GM18499 (cell line): ENCODE data around the gene PRRC2C.

Source experiments
- ATAC-seq: cut with Tn5 transposase; IDR thresholded peaks from one replicate; pipeline ENCODE4 v1.9.1; 2021; ENCODE audit warnings: moderate number of reproducible peaks; ENCODE audit not compliant: insufficient read depth, unreplicated experiment

The PRRC2C gene

GRCh38 chr1:171625225-171625624, 139.9 kb downstream of the PRRC2C start:
- no peak for ATAC-seq

GRCh38 chr1:171627020-171627419, 141.7 kb downstream of the PRRC2C start:
- no peak for ATAC-seq

GRCh38 chr1:171628225-171628624, 142.9 kb downstream of the PRRC2C start:
- ATAC-seq = no peak

- no peak for ATAC-seq
These were observed 150.3 kb downstream of the PRRC2C start for GRCh38 chr1:171635661-171636060.

- ATAC-seq = no peak
These were observed 150.8 kb downstream of the PRRC2C start for GRCh38 chr1:171636141-171636540.

- no peak for ATAC-seq
These were observed 152.7 kb downstream of the PRRC2C start for GRCh38 chr1:171637928-171638576.

- no peak for ATAC-seq
These were observed 154.9 kb downstream of the PRRC2C start for GRCh38 chr1:171640225-171640624.

GRCh38 chr1:171641076-171641864, 155.9 kb downstream of the PRRC2C start:
- ATAC-seq = no peak

GRCh38 chr1:171642197-171642596, 156.9 kb downstream of the PRRC2C start:
- no peak for ATAC-seq
